K562 (cell line): ENCODE results near the gene SOX12. TPM values are rescaled to one million over a fixed set of nuclear protein-coding genes. Genes with fewer than 3 reads are reported as not detected.

Experiments
- BCL6 ChIP-seq: fragments of 250-450 bp; sonication (Bioruptor Pico); IDR thresholded peaks from 2 replicates; pipeline ENCODE4 v1.4.0; 2020
- BRCA1 ChIP-seq, 2 experiments: fragments of 450-650 bp in 1 of 2; sonication (generic) in 1 of 2; formaldehyde crosslinking in 1 of 2; IDR thresholded peaks; 2 replicates each; pipeline versions ENCODE4 v1.5.0 to v1.6.1; 2017 to 2020; ENCODE audit warnings: mild to moderate bottlenecking in 1 of 2, missing genetic modification reagents in 1 of 2
- BRD9 ChIP-seq: fragments of 450-650 bp; IDR thresholded peaks from 2 replicates; pipeline ENCODE4 v1.6.1; 2018; ENCODE audit warnings: low read depth; ENCODE audit not compliant: partially characterized antibody
- CC2D1A ChIP-seq: fragments of 450-650 bp; IDR thresholded peaks from 2 replicates; pipeline ENCODE4 v1.6.1; 2017; ENCODE audit warnings: mild to moderate bottlenecking
- CREB1 ChIP-seq, 2 experiments: sonication (generic) in 1 of 2; formaldehyde crosslinking in 1 of 2; IDR thresholded peaks; 2 replicates each; pipeline versions ENCODE4 v1.6.1 to v1.8.0; 2012 to 2022; ENCODE audit warnings: inconsistent platforms in 1 of 2, mild to moderate bottlenecking in 1 of 2, missing genetic modification reagents in 1 of 2, moderate library complexity in 1 of 2
- CSDE1 ChIP-seq, 2 experiments: fragments of 450-650 bp; IDR thresholded peaks; 2 replicates each; pipeline ENCODE4 v1.6.1; 2016; ENCODE audit warnings: mild to moderate bottlenecking in 1 of 2
- DDX20 ChIP-seq: fragments of 450-650 bp; IDR thresholded peaks from 2 replicates; pipeline ENCODE4 v1.6.1; 2016; ENCODE audit warnings: missing genetic modification characterization, low read depth, mild to moderate bottlenecking, missing compliant biosample characterization, moderate library complexity
- EP400 ChIP-seq: fragments of 450-650 bp; IDR thresholded peaks from 2 replicates; pipeline ENCODE4 v1.6.1; 2017; ENCODE audit warnings: antibody characterized with exemption, mild to moderate bottlenecking, moderate library complexity
- MBD2 ChIP-seq: sonication (generic); IDR thresholded peaks from 2 replicates; pipeline ENCODE4 v1.6.1; 2016; ENCODE audit warnings: low read depth, borderline replicate concordance
- MTA2 ChIP-seq: fragments of 450-650 bp; IDR thresholded peaks from 2 replicates; pipeline ENCODE4 v1.6.1; 2016; ENCODE audit warnings: low read depth
- NFRKB ChIP-seq: fragments of 450-650 bp; IDR thresholded peaks from 2 replicates; pipeline ENCODE4 v1.6.1; 2016; ENCODE audit warnings: low read depth
- PHF8 ChIP-seq: fragments of 200-600 bp; sonication (generic); IDR thresholded peaks from 2 replicates; pipeline ENCODE4 v1.6.1; 2012; ENCODE audit warnings: mixed run types, mild to moderate bottlenecking, inconsistent platforms, low read length, moderate library complexity, borderline replicate concordance
- PML ChIP-seq: IDR thresholded peaks from 2 replicates; pipeline ENCODE4 v1.6.1; 2012; ENCODE audit warnings: low read length, inconsistent platforms
- POLR2H ChIP-seq: IDR thresholded peaks from 2 replicates; pipeline ENCODE4 v1.6.1; 2016; ENCODE audit warnings: missing genetic modification characterization, low read depth, mild to moderate bottlenecking, control low read depth, missing compliant biosample characterization, moderate library complexity
- RCOR1 ChIP-seq, 2 experiments: IDR thresholded peaks; 2 replicates each; pipeline ENCODE4 v1.6.1; 2012; ENCODE audit warnings: low read depth in 2 of 2, low read length in 2 of 2, borderline replicate concordance in 1 of 2, improper control_type of control experiment in 1 of 2
- TBP ChIP-seq: optimal IDR thresholded peaks from 2 replicates; pipeline ENCODE3; 2011; ENCODE audit warnings: low read depth, low read length, improper control_type of control experiment
- USF2 ChIP-seq: sonication (generic); formaldehyde crosslinking; IDR thresholded peaks from 2 replicates; pipeline ENCODE4 v1.5.0; 2020; ENCODE audit warnings: missing genetic modification reagents
- YY1 ChIP-seq, 3 experiments: IDR thresholded peaks; 2 replicates each; pipeline ENCODE4 v1.6.1; 2011; ENCODE audit warnings: low read length in 2 of 3, mild to moderate bottlenecking in 2 of 3, moderate library complexity in 2 of 3, borderline replicate concordance in 1 of 3, control low read depth in 1 of 3, low read depth in 1 of 3; ENCODE audit not compliant: insufficient read depth in 3 of 3, insufficient replicate concordance in 2 of 3, control insufficient read depth in 1 of 3, insufficient read length in 1 of 3; ENCODE audit errors: extremely low read depth in 1 of 3
- ZKSCAN8 ChIP-seq: fragments of 200-800 bp; sonication (Bioruptor generic); IDR thresholded peaks from 2 replicates; pipeline ENCODE4 v1.6.1; 2016; ENCODE audit warnings: missing genetic modification characterization, missing compliant biosample characterization
- ZNF124 ChIP-seq: sonication (generic); formaldehyde crosslinking; IDR thresholded peaks from 2 replicates; pipeline ENCODE4 v1.8.1; 2022; ENCODE audit warnings: missing genetic modification reagents
- ZNF175 ChIP-seq: fragments of 200-800 bp; sonication (Bioruptor generic); IDR thresholded peaks from 2 replicates; pipeline ENCODE4 v1.6.1; 2016; ENCODE audit warnings: low read depth, mild to moderate bottlenecking, missing genetic modification characterization, missing compliant biosample characterization
- ZNF384 ChIP-seq: IDR thresholded peaks from 2 replicates; pipeline ENCODE4 v1.6.1; 2012; ENCODE audit warnings: low read depth, low read length, improper control_type of control experiment
- ZNF395 ChIP-seq: fragments of 200-800 bp; sonication (Bioruptor generic); IDR thresholded peaks from 2 replicates; pipeline ENCODE4 v1.6.1; 2017; ENCODE audit warnings: missing genetic modification characterization, missing compliant biosample characterization
- polyA plus RNA-seq, 8 experiments: library from polyadenylated mRNA; depleted of rRNA in 4 of 8; stranded (reverse) in 5 of 8; unstranded in 3 of 8; fragments of >200 nt; fragmentation: Nextera tagmentation in 2 of 8; fragmentation: Illumina TruSeq in 1 of 8; extraction: Ambion mirVana in 2 of 8; extraction: Trizol in 1 of 8; gene quantifications; 2 replicates each; pipeline versions ENCODE4 v1.2.1 to v1.2.3, GENCODE V29; 2011 to 2014; ENCODE audit warnings: inconsistent platforms in 1 of 8, missing spikeins in 1 of 8
- total RNA-seq, 7 experiments: library from RNA; depleted of rRNA in 6 of 7; stranded (reverse); fragments of >200 nt in 6 of 7; fragmentation: Illumina TruSeq in 2 of 7; extraction: Trizol in 2 of 7; gene quantifications; 2 replicates each; pipeline versions ENCODE4 v1.2.1 to v1.2.3, GENCODE V29; 2011 to 2021; ENCODE audit warnings: low replicate concordance in 1 of 7

SOX12 gene
- total and polyA plus RNA-seq, 9 of the 15 experiments (the other 6 are each of a cell fraction or from before 2014, with no cell fraction given): 0.42 to 26.3 (median 2.6) TPM

- TF ChIP-seq CREB1 (IDR thresholded peaks at IDR 0.05) (peak; percentile 71), CREB1 (CRISPR knock-in tag; IDR thresholded peaks at IDR 0.05) (peak; percentile 78), YY1 (IDR thresholded peaks at IDR 0.05; ENCODE audit: borderline replicate concordance in 1 of 3, control insufficient read depth in 1 of 3, extremely low read depth in 1 of 3, insufficient read depth in 3 of 3, insufficient read length in 1 of 3, insufficient replicate concordance in 2 of 3, low read depth in 1 of 3, low read length in 2 of 3) (peak in 2 of 3 experiments; percentile 51 to 78), CSDE1 (IDR thresholded peaks at IDR 0.05) (peak in 1 of 2 experiments; percentile 89; a peak in 2 of 4 replicates), DDX20 (tag) (no peak), MBD2 (peak; percentile 36; the same call in 1 of the 2 replicates), BRD9 (peak; percentile 94), PHF8 (peak; percentile 80; the same call in 1 of the 2 replicates), TBP (peak; percentile 65), ZKSCAN8 (CRISPR knock-in tag) (0 out of 2 replicates have a peak, but pooled peaks have one; percentile 21), MTA2 (peak; percentile 43; the same call in 1 of the 2 replicates), ZNF395 (peak; percentile 44; the same call in 1 of the 2 replicates), PML (peak; percentile 33; the same call in 1 of the 2 replicates), ZNF175 (CRISPR knock-in tag) (0 out of 2 replicates have a peak, but pooled peaks have one; percentile 28), RCOR1 (IDR thresholded peaks at IDR 0.05; ENCODE audit: borderline replicate concordance in 1 of 2, low read depth in 2 of 2, low read length in 2 of 2) (0 out of 4 replicates have a peak, but pooled peaks of 1 of the 2 experiments have one; percentile 0), POLR2H (tag) (peak; percentile 73), CC2D1A (0 out of 2 replicates have a peak, but pooled peaks have one; percentile 39), BCL6 (CRISPR knock-in tag) (no peak), ZNF384 (no peak), USF2 (CRISPR knock-in tag) (no peak), BRCA1 (IDR thresholded peaks at IDR 0.05) (no peak), BRCA1 (CRISPR knock-in tag; IDR thresholded peaks at IDR 0.05) (no peak), EP400 (peak; percentile 82), NFRKB (peak; percentile 90; the same call in 1 of the 2 replicates), ZNF124 (CRISPR knock-in tag) (no peak)
Observed at GRCh38 chr20:347640-348484, 22.5 kb downstream of the SOX12 start (continued).
